IMR-90 (cell line): ENCODE measurements around the gene ANK3. TPM values are rescaled to one million over a fixed set of nuclear protein-coding genes. Genes with fewer than 3 reads are reported as not detected.

Experiments used
- ATAC-seq: fragments of 200-7000 bp; cut with Tn5 transposase; 2 replicates; pipeline ENCODE4 v1.9.1; 2020; ENCODE audit warnings: low read depth, mild to moderate bottlenecking, moderate library complexity
- BruUV-seq: library from RNA; stranded (reverse); fragments of 400-500 nt; replicated peaks from 2 replicates; lab custom pipeline; 2021; lab: Mats Ljungman, UMichigan
- CTCF ChIA-PET: fragments of 300-600 bp; formaldehyde crosslinking; extraction: SDS; loops from one replicate; lab custom pipeline; 2021; ENCODE audit warnings: antibody characterized with exemption; lab: Yijun Ruan, JAX
- POLR2A ChIA-PET: fragments of 300-600 bp; sonication (Branson Sonifier 250); formaldehyde crosslinking; loops from one replicate; lab custom pipeline; 2022; ENCODE audit warnings: antibody characterized with exemption; ENCODE audit not compliant: unreplicated experiment; lab: Charles Lee
- DNase-seq: peaks from one replicate; pipeline ENCODE4 v3.0.0; 2013
- H2AFZ ChIP-seq: replicated peaks from 2 replicates; pipeline ENCODE3; 2013; ENCODE audit warnings: low read length, mild to moderate bottlenecking; ENCODE audit not compliant: poor library complexity
- H2AK5ac ChIP-seq: 2 replicates; pipeline ENCODE4 v1.6.1; 2013; ENCODE audit warnings: low read depth, low read length, inconsistent platforms
- H2AK9ac ChIP-seq: replicated peaks from 2 replicates; pipeline ENCODE3; 2013; ENCODE audit warnings: mild to moderate bottlenecking, low read depth, low read length, moderate library complexity; ENCODE audit not compliant: poor library complexity
- H2BK120ac ChIP-seq: 2 replicates; pipeline ENCODE4 v1.6.1; 2013; ENCODE audit warnings: low read depth, low read length, inconsistent platforms
- H2BK15ac ChIP-seq: 3 replicates; pipeline ENCODE4 v1.6.1; 2013; ENCODE audit warnings: low read depth, low read length, inconsistent platforms
- H2BK20ac ChIP-seq: 2 replicates; pipeline ENCODE4 v1.6.1; 2013; ENCODE audit warnings: low read depth, mild to moderate bottlenecking, inconsistent platforms, low read length, moderate library complexity
- H2BK5ac ChIP-seq: 2 replicates; pipeline ENCODE4 v1.6.1; 2013; ENCODE audit warnings: mild to moderate bottlenecking, low read depth, low read length, inconsistent platforms; ENCODE audit not compliant: poor library complexity, severe bottlenecking
- H3K14ac ChIP-seq: replicated peaks from 2 replicates; pipeline ENCODE4 v1.6.1; 2013; ENCODE audit warnings: low read depth, low read length, inconsistent platforms
- H3K18ac ChIP-seq: 2 replicates; pipeline ENCODE4 v1.6.1; 2013; ENCODE audit warnings: low read depth, low read length, control low read depth
- H3K23ac ChIP-seq: 2 replicates; pipeline ENCODE4 v1.6.1; 2013; ENCODE audit warnings: low read depth, low read length, inconsistent platforms
- H3K27ac ChIP-seq: 2 replicates; pipeline ENCODE4 v1.5.1; 2013; ENCODE audit warnings: mild to moderate bottlenecking, control low read depth, low read length; ENCODE audit not compliant: insufficient read depth
- H3K27me3 ChIP-seq: 2 replicates; pipeline ENCODE4 v1.6.1; 2013; ENCODE audit warnings: low read length; ENCODE audit not compliant: control insufficient read depth, insufficient read depth
- H3K36me3 ChIP-seq: 2 replicates; pipeline ENCODE4 v1.6.1; 2013; ENCODE audit warnings: low read length, mixed read lengths; ENCODE audit not compliant: control insufficient read depth, insufficient read depth
- H3K4ac ChIP-seq: 2 replicates; pipeline ENCODE4 v1.6.1; 2013; ENCODE audit warnings: low read depth, low read length, inconsistent platforms
- H3K4me1 ChIP-seq: 2 replicates; pipeline ENCODE4 v1.6.1; 2013; ENCODE audit warnings: low read length, mixed read lengths; ENCODE audit not compliant: control insufficient read depth, insufficient read depth
- H3K4me2 ChIP-seq: 2 replicates; pipeline ENCODE4 v1.6.1; 2013; ENCODE audit warnings: low read depth, mild to moderate bottlenecking, control low read depth, low read length, moderate library complexity
- H3K4me3 ChIP-seq: 2 replicates; pipeline ENCODE4 v1.5.1; 2013; ENCODE audit warnings: low read depth, mild to moderate bottlenecking, control low read depth, low read length, moderate library complexity; ENCODE audit not compliant: insufficient read depth
- H3K56ac ChIP-seq: 2 replicates; pipeline ENCODE4 v1.6.1; 2013; ENCODE audit warnings: low read length, inconsistent platforms; ENCODE audit not compliant: insufficient read depth; ENCODE audit errors: extremely low read depth
- H3K79me1 ChIP-seq, 2 experiments: 2 replicates each; pipeline ENCODE4 v1.6.1; 2013; ENCODE audit warnings: low read length in 2 of 2, inconsistent platforms in 1 of 2, low read depth in 1 of 2
- H3K9ac ChIP-seq: 2 replicates; pipeline ENCODE4 v1.6.1; 2013; ENCODE audit warnings: low read depth, low read length, control low read depth
- H3K9me1 ChIP-seq: 2 replicates; pipeline ENCODE4 v1.6.1; 2013; ENCODE audit warnings: low read length, inconsistent platforms; ENCODE audit not compliant: insufficient read depth
- H3K9me3 ChIP-seq: 2 replicates; pipeline ENCODE4 v1.6.1; 2013; ENCODE audit warnings: low read length; ENCODE audit not compliant: control insufficient read depth, insufficient read depth
- H4K20me1 ChIP-seq: 2 replicates; pipeline ENCODE4 v1.6.1; 2013; ENCODE audit warnings: low read length, inconsistent platforms; ENCODE audit not compliant: insufficient read depth
- H4K5ac ChIP-seq: 2 replicates; pipeline ENCODE4 v1.6.1; 2013; ENCODE audit warnings: mild to moderate bottlenecking, low read depth, low read length, control low read depth
- H4K8ac ChIP-seq, 2 experiments: 2 replicates each; pipeline ENCODE4 v1.6.1; 2013; ENCODE audit warnings: low read depth in 2 of 2, low read length in 2 of 2, control low read depth in 1 of 2, inconsistent platforms in 1 of 2
- H4K91ac ChIP-seq: 2 replicates; pipeline ENCODE4 v1.6.1; 2013; ENCODE audit warnings: low read depth, low read length, inconsistent platforms; ENCODE audit not compliant: insufficient read depth
- FOS ChIP-seq: fragments of 150-350 bp; IDR thresholded peaks from 2 replicates; pipeline ENCODE4 v1.6.1; 2016; ENCODE audit warnings: low read depth, low read length
- MAZ ChIP-seq: IDR thresholded peaks from 2 replicates; pipeline ENCODE4 v1.6.1; 2012; ENCODE audit warnings: low read depth, mild to moderate bottlenecking, low read length, improper control_type of control experiment, moderate library complexity, borderline replicate concordance
- POLR2A ChIP-seq: IDR thresholded peaks from 2 replicates; pipeline ENCODE4 v1.6.1; 2012; ENCODE audit warnings: mild to moderate bottlenecking, low read depth, low read length
- RFX5 ChIP-seq: IDR thresholded peaks from 2 replicates; pipeline ENCODE4 v1.8.0; 2012; ENCODE audit warnings: low read depth, mild to moderate bottlenecking, low read length, moderate library complexity
- dilution Hi-C: fragments of 300-500 bp; cut with HindIII; formaldehyde crosslinking; loops from one replicate; pipeline ENCODE4 v1.14.3; 2018; ENCODE audit warnings: low sequenced_read_pairs; ENCODE audit not compliant: unreplicated experiment
- in situ Hi-C: fragments of 300-500 bp; cut with MboI; formaldehyde crosslinking; loops from 3 replicates; pipeline ENCODE4 v1.14.3; 2019; ENCODE audit warnings: low sequenced_read_pairs, inconsistent platforms, mixed read lengths
- intact Hi-C: fragments of 100-400 bp; cut with micrococcal nuclease; formaldehyde crosslinking; loops from 2 replicates; pipeline ENCODE4 v1.10.0; 2022
- polyA plus RNA-seq, 3 experiments: library from polyadenylated mRNA; depleted of rRNA; stranded (reverse); fragments of >200 nt; gene quantifications; 2 replicates each; pipeline ENCODE4 v1.2.3, GENCODE V29; 2012; ENCODE audit warnings: low replicate concordance in 1 of 3
- total RNA-seq: library from RNA; depleted of rRNA; stranded (reverse); fragments of >200 nt; gene quantifications from 2 replicates; pipeline ENCODE4 v1.2.3, GENCODE V29; 2012

ANK3 gene
- total and polyA plus RNA-seq, 2 of the 4 experiments (the other 2 are of a cell fraction), result 0.63 to 1.8 TPM

- ChIA-PET CTCF (no interaction called here), POLR2A (no interaction called here)
- no peak overlapping the region for H3K23ac ChIP-seq
- H3K79me1 ChIP-seq, result no peaks in the 10 kb centered on the region
- no peak overlapping the region for H3K4ac ChIP-seq
- no peak overlapping the region for H3K9ac ChIP-seq
- no peak overlapping the region for H2BK15ac ChIP-seq
- no peak overlapping the region for H3K18ac ChIP-seq
- no peak overlapping the region for H2AK9ac ChIP-seq
- BruUV-seq, result no TSS peak
- intact Hi-C loops, result no loop called here
- H3K27me3 ChIP-seq, result 0 out of 2 replicates have a peak, but pooled peaks cover 2% of the 10 kb centered on the region
- no peak overlapping the region for H2BK5ac ChIP-seq
- H2BK120ac ChIP-seq, result no peak overlapping the region
- no peaks in the 10 kb centered on the region for H3K36me3 ChIP-seq
- dilution Hi-C loops, result no loop called here
- in situ Hi-C loops, result no loop called here
- H3K14ac ChIP-seq, result no peak overlapping the region
- no peaks in the 10 kb centered on the region for H4K20me1 ChIP-seq
- no peak overlapping the region for H4K91ac ChIP-seq
- H2AFZ ChIP-seq, result no peak overlapping the region
- no peak overlapping the region for H4K5ac ChIP-seq
- H3K56ac ChIP-seq, result no peak overlapping the region
- peaks cover 4% of the 10 kb centered on the region for H3K4me1 ChIP-seq
- no peaks in the 10 kb centered on the region for H3K9me1 ChIP-seq
- no peak overlapping the region for H3K4me2 ChIP-seq
- ATAC-seq (no peak), DNase-seq (no peak)
- no peak overlapping the region for H3K4me3 ChIP-seq
- H3K27ac ChIP-seq, result no peak overlapping the region
- no peaks in the 10 kb centered on the region for H3K9me3 ChIP-seq
- TF ChIP-seq RFX5 (no peak), MAZ (no peak), POLR2A (no peak), FOS (no peak)
- no peak overlapping the region for H4K8ac ChIP-seq
- H2BK20ac ChIP-seq, result no peak overlapping the region
- H2AK5ac ChIP-seq, result no peak overlapping the region
Measured at GRCh38 chr10:60359066-60359465, 30.6 kb downstream of the ANK3 start.
